Type B pancreatic cell (in vitro differentiated cells): ENCODE data around the gene SLC4A1AP. TPM values are rescaled to one million over a fixed set of nuclear protein-coding genes. Genes with fewer than 3 reads are reported as not detected.

ENCODE experiments used
- DNase-seq: peaks from one replicate; pipeline ENCODE4 v3.0.0; 2021; ENCODE audit warnings: mixed read lengths; ENCODE audit not compliant: unreplicated experiment; ENCODE audit errors: extremely low spot score
- H3K27ac Mint-ChIP-seq: 2 replicates; pipeline ENCODE4 v1.8.0; 2021; ENCODE audit warnings: mild to moderate bottlenecking, mixed read lengths
- H3K27me3 Mint-ChIP-seq: 2 replicates; pipeline ENCODE4 v1.8.0; 2021; ENCODE audit warnings: mixed read lengths
- H3K36me3 Mint-ChIP-seq: 2 replicates; pipeline ENCODE4 v1.8.0; 2021; ENCODE audit warnings: mixed read lengths
- H3K4me1 Mint-ChIP-seq: one replicate; pipeline ENCODE4 v1.8.0; 2021; ENCODE audit warnings: mixed read lengths; ENCODE audit not compliant: unreplicated experiment
- H3K4me3 Mint-ChIP-seq: 2 replicates; pipeline ENCODE4 v1.8.0; 2021; ENCODE audit warnings: mild to moderate bottlenecking, mixed read lengths
- H3K9me3 Mint-ChIP-seq: 2 replicates; pipeline ENCODE4 v1.8.0; 2021; ENCODE audit warnings: mixed read lengths
- CTCF ChIP-seq: fragments of 200-600 bp; sonication (generic); conservative IDR thresholded peaks from 2 replicates; pipeline ENCODE4 v1.5.0; 2021; ENCODE audit warnings: antibody characterized with exemption, mild to moderate bottlenecking
- total RNA-seq: library from RNA; stranded (reverse); gene quantifications from 2 replicates; pipeline ENCODE4 v1.2.1, GENCODE V29; 2021; ENCODE audit warnings: low replicate concordance

SLC4A1AP gene
- total RNA-seq, 1 donor from 2014 or later, result 20.7 TPM

GRCh38 chr2:27647289-27647688 lies 16.4 kb upstream of the SLC4A1AP start:
- Mint-ChIP-seq H3K9me3 (no peaks in the 10 kb centered on the region), H3K36me3 (peaks cover 10% of the 10 kb centered on the region), H3K27me3 (no peaks in the 10 kb centered on the region), H3K4me1 (no peaks in the 10 kb centered on the region), H3K27ac (no peak overlapping the region), H3K4me3 (no peak overlapping the region)
- TF ChIP-seq CTCF, result no peak
- DNase-seq, result no peak

- no peak for DNase-seq
- Mint-ChIP-seq H3K9me3 (no peaks in the 10 kb centered on the region), H3K27ac (no peak overlapping the region), H3K27me3 (no peaks in the 10 kb centered on the region), H3K4me1 (no peaks in the 10 kb centered on the region), H3K36me3 (peaks cover 10% of the 10 kb centered on the region), H3K4me3 (no peak overlapping the region)
- no peak for TF ChIP-seq CTCF
Observed at GRCh38 chr2:27647737-27648136, 16.0 kb upstream of the SLC4A1AP start.

- H3K27me3 Mint-ChIP-seq, result no peaks in the 10 kb centered on the region
- H3K36me3 Mint-ChIP-seq, result peaks cover 24% of the 10 kb centered on the region
- no peak overlapping the region for H3K4me3 Mint-ChIP-seq
- no peaks in the 10 kb centered on the region for H3K4me1 Mint-ChIP-seq
- H3K9me3 Mint-ChIP-seq, result no peaks in the 10 kb centered on the region
- no peak for DNase-seq
- TF ChIP-seq CTCF, result no peak
- H3K27ac Mint-ChIP-seq, result no peak overlapping the region
Observed at GRCh38 chr2:27651056-27651455, 12.6 kb upstream of the SLC4A1AP start.

- H3K4me3 Mint-ChIP-seq, result no peak overlapping the region
- no peaks in the 10 kb centered on the region for H3K9me3 Mint-ChIP-seq
- H3K27ac Mint-ChIP-seq, result no peak overlapping the region
- no peak for DNase-seq
- no peaks in the 10 kb centered on the region for H3K27me3 Mint-ChIP-seq
- H3K4me1 Mint-ChIP-seq, result no peaks in the 10 kb centered on the region
- TF ChIP-seq CTCF, result no peak
- H3K36me3 Mint-ChIP-seq, result peaks cover 28% of the 10 kb centered on the region
Observed at GRCh38 chr2:27652341-27652740, 11.3 kb upstream of the SLC4A1AP start.

- no peaks in the 10 kb centered on the region for H3K4me1 Mint-ChIP-seq
- H3K27me3 Mint-ChIP-seq, result no peaks in the 10 kb centered on the region
- H3K27ac Mint-ChIP-seq, result no peak overlapping the region
- no peak for TF ChIP-seq CTCF
- peaks cover 28% of the 10 kb centered on the region for H3K36me3 Mint-ChIP-seq
- no peaks in the 10 kb centered on the region for H3K9me3 Mint-ChIP-seq
- no peak overlapping the region for H3K4me3 Mint-ChIP-seq
- no peak for DNase-seq
Observed at GRCh38 chr2:27652790-27653189, 10.9 kb upstream of the SLC4A1AP start.

- no peak for TF ChIP-seq CTCF
- H3K36me3 Mint-ChIP-seq, result peaks cover 28% of the 10 kb centered on the region
- H3K4me1 Mint-ChIP-seq, result no peaks in the 10 kb centered on the region
- no peak overlapping the region for H3K4me3 Mint-ChIP-seq
- H3K27ac Mint-ChIP-seq, result no peak overlapping the region
- DNase-seq, result no peak
- H3K9me3 Mint-ChIP-seq, result no peaks in the 10 kb centered on the region
- no peaks in the 10 kb centered on the region for H3K27me3 Mint-ChIP-seq
Observed at GRCh38 chr2:27653397-27653796, 10.3 kb upstream of the SLC4A1AP start.
